ENCODE data around the gene GOLGA8M.
"Not testable (repeated sequence)": the region's sequence is repeated elsewhere in the genome, so short reads cannot be mapped to it uniquely, and the experiment has no call there.

- TF ChIP-seq CTCF (conservative IDR thresholded peaks at IDR 0.05); ZFX (IDR thresholded peaks at IDR 0.05): not testable (repeated sequence)
Measured at GRCh38 chr15:28663717-28664116, 48.5 kb downstream of the GOLGA8M start.

Data from C4-2B (cell line).